PFSK-1 (cell line): ENCODE results near the gene OLFM2.

Experiments
- POLR2AphosphoS5 ChIP-seq: IDR thresholded peaks from 2 replicates; pipeline ENCODE4 v1.6.1; 2012; ENCODE audit warnings: low read depth, mild to moderate bottlenecking, control low read depth, low read length, moderate library complexity
- TAF1 ChIP-seq: IDR thresholded peaks from 2 replicates; pipeline ENCODE4 v1.6.1; 2012; ENCODE audit warnings: low read length, control low read depth, borderline replicate concordance; ENCODE audit not compliant: insufficient read depth

- no peak for TF ChIP-seq POLR2AphosphoS5
- no peak for TF ChIP-seq TAF1
These were observed 89.1 kb downstream of the OLFM2 start for GRCh38 chr19:9847087-9847671.
